ENCODE data around the gene CACNA1F. TPM values are rescaled to one million over a fixed set of nuclear protein-coding genes. Genes with fewer than 3 reads are reported as not detected.

The CACNA1F gene
- total and polyA plus RNA-seq, 2 experiments from 2014 or later = not detected

GRCh38 chrX:49257074-49257790, 24.1 kb upstream of the CACNA1F start:
- TF ChIP-seq EZH2 (IDR thresholded peaks at IDR 0.05; ENCODE audit: insufficient read depth, poor library complexity, severe bottlenecking) (no peak), EZH2phosphoT487 (IDR thresholded peaks at IDR 0.05; ENCODE audit: insufficient read depth, low read depth) (no peak)
- H3K27me3 ChIP-seq (replicated peaks; ENCODE audit: insufficient read depth) = no peaks in the 10 kb centered on the region
- H3K9me3 ChIP-seq (ENCODE audit: low read depth) = no peaks in the 10 kb centered on the region
- no peak for DNase-seq
- in situ Hi-C loops (cut with MboI) = no loop called here
- H3K27ac ChIP-seq = no peak overlapping the region
- H3K4me1 ChIP-seq (ENCODE audit: insufficient read depth) = no peaks in the 10 kb centered on the region
- H3K36me3 ChIP-seq (ENCODE audit: low read depth) = no peaks in the 10 kb centered on the region
- 76 to 79% methylated on average over 6 to 14 of the region's 14 CpGs for WGBS, 2 experiments (ENCODE audit: low coverage in 1 of 2, low lambda C conversion rate in 2 of 2, missing lambda C conversion rate in 2 of 2)
- no peak overlapping the region for H2AFZ ChIP-seq
- H3K4me2 ChIP-seq (ENCODE audit: unreplicated experiment) = no peak overlapping the region
- H3K9me2 ChIP-seq (ENCODE audit: insufficient read depth) = no peaks in the 10 kb centered on the region
- no peaks in the 10 kb centered on the region for H3F3A ChIP-seq (ENCODE audit: insufficient read depth)
- H3K79me2 ChIP-seq (ENCODE audit: insufficient read depth) = no peaks in the 10 kb centered on the region
- H3K9ac ChIP-seq = no peak overlapping the region
- H4K20me1 ChIP-seq (ENCODE audit: insufficient read depth) = no peaks in the 10 kb centered on the region
- H3K4me3 ChIP-seq = no peak overlapping the region

GRCh38 chrX:49256268-49256995, 23.3 kb upstream of the CACNA1F start:
- H3K36me3 ChIP-seq (ENCODE audit: low read depth) = no peaks in the 10 kb centered on the region
- no peaks in the 10 kb centered on the region for H3K9me2 ChIP-seq (ENCODE audit: insufficient read depth)
- no peak overlapping the region for H3K4me2 ChIP-seq (ENCODE audit: unreplicated experiment)
- in situ Hi-C loops (cut with MboI) = no loop called here
- no peak overlapping the region for H3K9ac ChIP-seq
- no peak overlapping the region for H3K4me3 ChIP-seq
- WGBS, 2 experiments (ENCODE audit: low coverage in 1 of 2, low lambda C conversion rate in 2 of 2, missing lambda C conversion rate in 2 of 2) = 70 to 75% methylated on average over 7 of the region's 9 CpGs
- no peaks in the 10 kb centered on the region for H3F3A ChIP-seq (ENCODE audit: insufficient read depth)
- no peak for DNase-seq
- no peak overlapping the region for H3K27ac ChIP-seq
- H3K4me1 ChIP-seq (ENCODE audit: insufficient read depth) = no peaks in the 10 kb centered on the region
- H3K79me2 ChIP-seq (ENCODE audit: insufficient read depth) = no peaks in the 10 kb centered on the region
- H4K20me1 ChIP-seq (ENCODE audit: insufficient read depth) = no peaks in the 10 kb centered on the region
- TF ChIP-seq EZH2 (IDR thresholded peaks at IDR 0.05; ENCODE audit: insufficient read depth, poor library complexity, severe bottlenecking) = no peak
- TF ChIP-seq EZH2phosphoT487 (IDR thresholded peaks at IDR 0.05; ENCODE audit: insufficient read depth, low read depth) = no peak
- H2AFZ ChIP-seq = no peak overlapping the region
- H3K27me3 ChIP-seq (replicated peaks; ENCODE audit: insufficient read depth) = no peaks in the 10 kb centered on the region
- no peaks in the 10 kb centered on the region for H3K9me3 ChIP-seq (ENCODE audit: low read depth)

GRCh38 chrX:49254639-49255038, 21.5 kb upstream of the CACNA1F start:
- Histone ChIP-seq H3K9ac (no peak overlapping the region), H3K9me3 (ENCODE audit: low read depth) (no peaks in the 10 kb centered on the region), H3F3A (ENCODE audit: insufficient read depth) (no peaks in the 10 kb centered on the region), H3K27me3 (replicated peaks; ENCODE audit: insufficient read depth) (no peaks in the 10 kb centered on the region), H4K20me1 (ENCODE audit: insufficient read depth) (no peaks in the 10 kb centered on the region), H3K36me3 (ENCODE audit: low read depth) (no peaks in the 10 kb centered on the region), H3K4me2 (ENCODE audit: unreplicated experiment) (no peak overlapping the region), H2AFZ (no peak overlapping the region), H3K4me1 (ENCODE audit: insufficient read depth) (no peaks in the 10 kb centered on the region), H3K79me2 (ENCODE audit: insufficient read depth) (no peaks in the 10 kb centered on the region), H3K27ac (no peak overlapping the region), H3K9me2 (ENCODE audit: insufficient read depth) (no peaks in the 10 kb centered on the region), H3K4me3 (no peak overlapping the region)
- no peak for TF ChIP-seq EZH2 (IDR thresholded peaks at IDR 0.05; ENCODE audit: insufficient read depth, poor library complexity, severe bottlenecking)
- no peak for TF ChIP-seq EZH2phosphoT487 (IDR thresholded peaks at IDR 0.05; ENCODE audit: insufficient read depth, low read depth)
- WGBS, 2 experiments (ENCODE audit: low coverage in 1 of 2, low lambda C conversion rate in 2 of 2, missing lambda C conversion rate in 2 of 2) = 94 to 100% methylated on average over 4 to 7 of the region's 7 CpGs
- no peak for DNase-seq
- in situ Hi-C loops (cut with MboI) = no loop called here

- no peak for TF ChIP-seq EZH2 (IDR thresholded peaks at IDR 0.05; ENCODE audit: insufficient read depth, poor library complexity, severe bottlenecking)
- no peak for TF ChIP-seq EZH2phosphoT487 (IDR thresholded peaks at IDR 0.05; ENCODE audit: insufficient read depth, low read depth)
- no peak overlapping the region for H3K27ac ChIP-seq
- H3K4me3 ChIP-seq = no peak overlapping the region
- no peaks in the 10 kb centered on the region for H3K9me2 ChIP-seq (ENCODE audit: insufficient read depth)
- H3K27me3 ChIP-seq (replicated peaks; ENCODE audit: insufficient read depth) = no peaks in the 10 kb centered on the region
- 73 to 80% methylated on average over 3 to 13 of the region's 13 CpGs for WGBS, 2 experiments (ENCODE audit: low coverage in 1 of 2, low lambda C conversion rate in 2 of 2, missing lambda C conversion rate in 2 of 2)
- no peaks in the 10 kb centered on the region for H3K36me3 ChIP-seq (ENCODE audit: low read depth)
- H3K4me1 ChIP-seq (ENCODE audit: insufficient read depth) = no peaks in the 10 kb centered on the region
- H4K20me1 ChIP-seq (ENCODE audit: insufficient read depth) = no peaks in the 10 kb centered on the region
- H3F3A ChIP-seq (ENCODE audit: insufficient read depth) = no peaks in the 10 kb centered on the region
- no peak for DNase-seq
- no peaks in the 10 kb centered on the region for H3K79me2 ChIP-seq (ENCODE audit: insufficient read depth)
- no peak overlapping the region for H2AFZ ChIP-seq
- in situ Hi-C loops (cut with MboI) = no loop called here
- H3K9me3 ChIP-seq (ENCODE audit: low read depth) = no peaks in the 10 kb centered on the region
- H3K4me2 ChIP-seq (ENCODE audit: unreplicated experiment) = no peak overlapping the region
- no peak overlapping the region for H3K9ac ChIP-seq
These were observed 18.2 kb upstream of the CACNA1F start for GRCh38 chrX:49251325-49251724.

Data from GM23248 (cell line).